Tibial artery (tissue), 4 donors: ENCODE data around the gene SBK2.

Experiments
- DNase-seq, 2 donors: peaks; one replicate each; pipeline ENCODE4 v3.0.0-alpha.2; 2019
- H3K27ac ChIP-seq, 2 donors: fragments of 200-600 bp; sonication (generic) in 1 of 2; 1 replicate in 1 of 2; 2 replicates in 1 of 2; pipeline ENCODE4 v1.5.1; 2018 to 2019; ENCODE audit warnings: mild to moderate bottlenecking in 1 of 2
- H3K27me3 ChIP-seq, 2 donors: fragments of 200-600 bp; sonication (generic) in 1 of 2; one replicate each; pipeline versions ENCODE4 v1.5.1 to v1.6.0; 2016 to 2019
- H3K36me3 ChIP-seq, 3 donors: fragments of 200-600 bp; sonication (generic) in 2 of 3; one replicate each; pipeline ENCODE4 v1.5.1; 2016 to 2019; ENCODE audit warnings: mild to moderate bottlenecking in 2 of 3
- H3K4me1 ChIP-seq, 4 donors: fragments of 200-600 bp; sonication (generic) in 2 of 4; 1 replicate in 3 of 4; 2 replicates in 1 of 4; pipeline ENCODE4 v1.5.1; 2016 to 2019
- H3K4me3 ChIP-seq, 2 donors: fragments of 200-600 bp; sonication (generic) in 1 of 2; 1 replicate in 1 of 2; 2 replicates in 1 of 2; pipeline ENCODE4 v1.5.1; 2018 to 2019; ENCODE audit warnings: mild to moderate bottlenecking in 2 of 2
- H3K9me3 ChIP-seq, 3 donors: fragments of 200-600 bp; sonication (generic) in 1 of 3; one replicate each; pipeline ENCODE4 v1.5.1; 2016 to 2019
- CTCF ChIP-seq, 2 experiments: fragments of 200-600 bp in 1 of 2; fragments of 450-650 bp in 1 of 2; IDR thresholded peaks; one replicate each; pipeline ENCODE4 v1.5.1; 2017 to 2019; ENCODE audit warnings: antibody characterized with exemption in 2 of 2, mild to moderate bottlenecking in 1 of 2, moderate library complexity in 1 of 2
- intact Hi-C: fragments of 100-400 bp; cut with DNase I; formaldehyde crosslinking; loops from one replicate; pipeline ENCODE4 v1.15.0; 2023; ENCODE audit warnings: low total_unique reads

Gene SBK2

GRCh38 chr19:55494172-55494761 is 42.7 kb downstream of the SBK2 start:
- H3K36me3 ChIP-seq, result no peaks in the 10 kb centered on the region
- intact Hi-C loops, result no loop called here
- peak overlapping the region; percentile 60 to 72 for H3K27ac ChIP-seq
- H3K27me3 ChIP-seq, result peaks cover 0 to 56% of the 10 kb centered on the region in 2 donors
- peak in 1 of 2 donors; percentile 50 for DNase-seq
- peak overlapping the region; percentile 23 to 35 for H3K4me3 ChIP-seq
- no peak for TF ChIP-seq CTCF (IDR thresholded peaks at IDR 0.05)
- H3K4me1 ChIP-seq, result peaks cover 0 to 22% (median 5%) of the 10 kb centered on the region in 4 donors
- no peaks in the 10 kb centered on the region for H3K9me3 ChIP-seq

- H3K27me3 ChIP-seq, result peaks cover 0 to 61% of the 10 kb centered on the region in 2 donors
- peak overlapping the region; percentile 23 to 35 for H3K4me3 ChIP-seq
- peak overlapping the region; percentile 60 to 72 for H3K27ac ChIP-seq
- no peak for DNase-seq
- H3K36me3 ChIP-seq, result no peaks in the 10 kb centered on the region
- H3K9me3 ChIP-seq, result no peaks in the 10 kb centered on the region
- H3K4me1 ChIP-seq, result peaks cover 0 to 27% (median 8%) of the 10 kb centered on the region in 4 donors
- TF ChIP-seq CTCF (IDR thresholded peaks at IDR 0.05), result no peak
- intact Hi-C loops, result no loop called here
Observed at GRCh38 chr19:55493645-55494171, 43.2 kb downstream of the SBK2 start.

GRCh38 chr19:55493052-55493644 is 43.8 kb downstream of the SBK2 start:
- no peak for DNase-seq
- Histone ChIP-seq H3K4me1 (peaks cover 0 to 27% (median 10%) of the 10 kb centered on the region in 4 donors), H3K4me3 (peak overlapping the region; percentile 23 to 35), H3K36me3 (no peaks in the 10 kb centered on the region), H3K27ac (peak overlapping the region; percentile 60 to 72), H3K27me3 (peaks cover 0 to 61% of the 10 kb centered on the region in 2 donors), H3K9me3 (no peaks in the 10 kb centered on the region)
- no peak for TF ChIP-seq CTCF (IDR thresholded peaks at IDR 0.05)
- intact Hi-C loops, result no loop called here

GRCh38 chr19:55492362-55492944 is 44.5 kb downstream of the SBK2 start:
- H3K27me3 ChIP-seq, result peaks cover 0 to 65% of the 10 kb centered on the region in 2 donors
- H3K27ac ChIP-seq, result no peak overlapping the region
- H3K9me3 ChIP-seq, result no peaks in the 10 kb centered on the region
- intact Hi-C loops, result no loop called here
- peaks cover 0 to 34% (median 13%) of the 10 kb centered on the region in 4 donors for H3K4me1 ChIP-seq
- no peaks in the 10 kb centered on the region for H3K36me3 ChIP-seq
- DNase-seq, result no peak
- H3K4me3 ChIP-seq, result no peak overlapping the region
- TF ChIP-seq CTCF (IDR thresholded peaks at IDR 0.05), result no peak

GRCh38 chr19:55491546-55492360 is 45.2 kb downstream of the SBK2 start:
- Histone ChIP-seq H3K27ac (peak overlapping the region; percentile 18 to 22), H3K4me1 (peaks cover 0 to 41% (median 18%) of the 10 kb centered on the region in 4 donors), H3K36me3 (no peaks in the 10 kb centered on the region), H3K9me3 (no peaks in the 10 kb centered on the region), H3K27me3 (peaks cover 0 to 65% of the 10 kb centered on the region in 2 donors), H3K4me3 (no peak overlapping the region)
- no peak for DNase-seq
- TF ChIP-seq CTCF (IDR thresholded peaks at IDR 0.05), result no peak
- intact Hi-C loops, result no loop called here
